T1000 (cell line): ENCODE data around the gene CTDSP2.
"Not testable (repeated sequence)": the region's sequence is repeated elsewhere in the genome, so short reads cannot be mapped to it uniquely, and the experiment has no call there.

Experiments
- DNase-seq: peaks from one replicate; lab custom pipeline; 2025; ENCODE audit warnings: mixed read lengths; lab: John Stamatoyannopoulos, UW

Gene CTDSP2

DNA sequence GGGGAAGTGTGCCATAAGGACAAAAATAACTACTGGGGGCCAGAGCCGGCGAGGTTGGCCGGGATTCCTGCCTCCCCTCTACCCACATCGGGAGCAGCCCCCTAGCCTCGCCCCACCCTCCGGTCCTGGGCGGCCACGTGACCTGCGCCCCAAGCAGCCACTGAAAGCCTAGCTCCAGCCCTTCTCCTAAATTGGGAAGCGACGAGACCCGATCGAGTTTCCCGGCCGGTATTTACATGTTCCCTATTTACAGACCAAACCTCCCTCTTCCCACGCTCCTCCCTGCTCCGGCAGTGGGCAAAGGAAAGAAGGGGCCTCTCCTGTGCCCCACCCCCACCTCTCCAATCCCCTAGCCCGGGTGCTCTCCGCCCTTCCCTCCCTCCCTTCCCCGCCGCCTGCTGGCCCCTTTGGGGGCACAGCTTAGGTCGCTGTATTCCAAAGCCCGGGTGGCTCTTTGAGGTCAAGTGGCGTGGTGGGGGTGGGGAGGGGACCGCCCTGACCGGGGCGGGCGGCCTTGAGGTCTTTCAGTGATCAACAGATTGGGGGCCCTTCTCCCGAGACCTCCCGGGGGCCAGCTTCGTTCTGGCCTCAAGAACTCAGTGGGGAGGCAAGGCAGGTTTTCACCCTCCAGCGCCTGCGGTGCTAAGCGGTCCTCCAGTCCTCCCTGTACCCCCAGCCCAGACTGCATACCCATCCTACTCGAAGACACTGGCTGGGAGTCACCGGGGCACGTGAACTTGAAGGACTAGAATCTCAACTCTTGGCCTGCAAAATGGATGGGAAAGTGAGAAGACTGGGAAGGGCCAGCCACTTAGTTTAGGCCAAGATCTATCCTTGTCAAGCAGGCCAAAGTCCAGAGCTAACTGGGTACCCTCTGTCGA, 6.3 kb upstream of the CTDSP2 start:
- no peak for DNase-seq

DNA sequence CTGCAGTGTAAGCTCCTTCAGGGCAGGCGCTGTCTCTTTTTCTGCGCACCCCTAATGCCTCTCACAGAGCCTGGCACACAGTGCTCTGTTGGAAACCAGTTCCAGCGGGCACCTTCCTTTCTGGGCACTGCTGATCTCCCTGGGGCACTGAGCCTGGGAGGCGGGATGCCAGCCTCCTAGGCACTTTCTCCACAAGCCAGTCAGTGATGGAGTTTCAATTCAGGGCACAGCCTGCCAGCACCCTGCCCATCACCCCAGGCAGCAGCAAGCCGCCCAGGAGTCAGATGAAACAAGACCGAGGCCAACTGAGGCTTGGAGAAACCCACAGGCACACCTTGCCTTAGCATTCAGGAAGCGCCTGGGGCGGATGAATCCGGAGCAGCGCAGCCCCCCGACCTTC, 5.7 kb upstream of the CTDSP2 start:
- no peak for DNase-seq

DNA sequence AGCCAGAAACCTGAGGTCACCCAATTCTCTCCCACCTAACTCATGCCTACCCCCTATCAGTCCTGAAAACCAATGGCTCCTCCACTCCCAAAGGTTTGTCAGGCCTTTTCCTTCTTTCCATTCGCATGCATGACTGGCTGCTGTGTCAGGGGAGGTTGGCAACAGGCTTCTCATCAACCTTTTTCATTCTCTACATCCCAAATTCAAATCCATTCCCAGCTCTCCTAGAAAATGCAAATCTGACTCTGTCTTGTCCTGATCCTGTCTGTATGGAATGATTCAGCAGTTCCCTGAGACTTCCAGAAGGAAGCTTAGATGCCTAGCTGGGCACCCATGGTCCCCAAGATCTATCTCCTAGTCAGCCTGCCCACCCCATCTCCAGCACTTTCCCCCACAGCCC, 5.0 kb upstream of the CTDSP2 start:
- DNase-seq = no peak

DNA sequence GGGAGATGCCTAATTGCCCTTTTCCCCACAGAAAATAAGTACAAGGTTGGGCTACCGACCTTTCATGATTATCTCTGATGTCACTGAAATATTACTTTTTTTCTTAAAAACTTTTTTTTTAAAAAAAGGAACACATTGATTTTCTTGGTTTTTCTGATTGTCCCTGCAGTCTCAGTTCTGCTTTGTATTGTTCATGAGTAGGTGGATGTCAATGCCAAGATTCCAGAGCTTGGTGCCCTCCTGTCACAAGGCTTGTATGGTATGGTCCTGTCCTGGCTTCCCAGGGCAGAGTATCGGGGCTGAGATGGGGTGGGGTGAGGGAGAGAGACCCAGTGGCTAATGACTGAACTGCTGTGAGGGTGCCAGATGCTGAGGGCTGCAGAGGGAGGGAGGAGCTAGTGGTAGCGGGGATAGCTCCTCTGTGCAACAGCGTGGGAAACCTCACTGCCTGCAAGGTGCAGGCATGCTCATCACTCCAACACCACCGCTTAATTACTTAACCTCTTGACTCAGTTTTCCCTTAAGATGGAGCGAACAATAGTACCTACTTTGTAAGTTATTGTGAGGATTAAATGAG, 4.4 kb upstream of the CTDSP2 start:
- DNase-seq = no peak

DNA sequence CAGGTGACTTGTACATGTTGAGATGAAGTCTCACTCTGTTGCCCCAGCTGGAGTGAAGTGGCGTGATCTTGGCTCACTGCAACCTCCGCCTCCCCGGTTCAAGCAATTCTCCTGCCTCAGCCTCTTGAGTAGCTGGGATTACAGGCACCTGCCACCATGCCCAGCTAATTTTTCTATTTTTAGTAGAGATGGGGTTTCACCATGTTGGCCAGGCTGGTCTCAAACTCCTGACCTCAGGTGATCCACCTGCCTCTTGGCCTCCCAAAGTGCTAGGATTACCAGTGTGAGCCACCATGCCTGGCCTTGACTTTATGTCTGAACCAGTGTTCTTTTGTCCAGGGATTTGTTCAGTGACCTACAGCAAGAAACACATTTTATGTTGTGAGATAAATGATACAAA, 2.9 kb upstream of the CTDSP2 start:
- DNase-seq = not testable (repeated sequence)

DNA sequence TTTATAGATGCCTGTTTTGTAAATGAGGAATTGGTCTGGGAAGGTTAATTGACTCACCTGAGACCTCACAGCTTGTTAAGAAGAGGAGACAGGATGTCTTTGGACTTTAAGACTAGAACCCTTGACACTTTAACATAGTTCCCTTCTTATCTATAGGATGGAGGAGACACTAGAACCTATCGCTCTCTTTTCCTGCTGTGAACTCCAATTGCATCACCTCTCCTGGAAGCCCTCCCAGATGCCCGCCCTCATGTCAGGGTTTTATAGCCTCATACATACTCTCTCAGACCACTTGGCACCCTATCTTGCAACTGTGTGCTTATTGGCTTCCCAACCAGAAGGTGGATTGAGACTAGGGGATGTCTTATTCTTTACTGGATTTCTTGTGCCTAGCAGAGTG, 2.5 kb upstream of the CTDSP2 start:
- no peak for DNase-seq

DNA sequence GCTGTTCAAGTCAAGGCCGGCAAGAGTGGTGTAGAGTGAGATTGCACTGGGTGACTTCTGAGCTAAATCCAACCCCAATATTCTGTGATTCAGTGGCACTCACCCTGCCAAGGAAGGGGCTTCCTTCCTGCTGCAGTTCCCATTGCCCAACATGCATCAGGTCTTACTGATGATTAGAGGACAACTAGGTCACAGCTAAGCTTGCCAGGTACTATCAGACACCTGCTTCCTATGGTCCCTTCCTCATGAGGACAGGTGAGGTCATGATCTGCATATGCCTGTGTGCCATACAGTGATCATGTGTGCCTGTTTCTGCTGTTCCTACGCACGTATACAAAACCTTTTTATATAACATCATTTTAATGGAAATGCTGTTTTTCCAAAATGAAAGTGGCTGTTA, 1.7 kb upstream of the CTDSP2 start:
- no peak for DNase-seq

DNA sequence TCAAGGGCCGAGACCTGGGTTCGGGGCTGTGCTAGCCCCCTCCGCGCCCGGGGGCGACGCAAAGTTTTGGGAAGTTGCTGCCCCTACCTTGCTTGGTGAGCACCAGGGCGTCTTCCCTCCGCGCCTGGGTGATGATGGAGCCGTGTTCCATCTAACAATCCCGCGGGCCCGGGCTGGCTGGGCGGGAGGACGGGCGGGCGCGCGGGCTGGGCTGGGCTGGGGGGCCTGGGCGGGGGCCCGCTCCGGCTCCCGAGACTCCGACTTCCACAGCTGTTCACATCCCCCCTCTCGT, 298 bp downstream of the CTDSP2 start:
- no peak for DNase-seq

DNA sequence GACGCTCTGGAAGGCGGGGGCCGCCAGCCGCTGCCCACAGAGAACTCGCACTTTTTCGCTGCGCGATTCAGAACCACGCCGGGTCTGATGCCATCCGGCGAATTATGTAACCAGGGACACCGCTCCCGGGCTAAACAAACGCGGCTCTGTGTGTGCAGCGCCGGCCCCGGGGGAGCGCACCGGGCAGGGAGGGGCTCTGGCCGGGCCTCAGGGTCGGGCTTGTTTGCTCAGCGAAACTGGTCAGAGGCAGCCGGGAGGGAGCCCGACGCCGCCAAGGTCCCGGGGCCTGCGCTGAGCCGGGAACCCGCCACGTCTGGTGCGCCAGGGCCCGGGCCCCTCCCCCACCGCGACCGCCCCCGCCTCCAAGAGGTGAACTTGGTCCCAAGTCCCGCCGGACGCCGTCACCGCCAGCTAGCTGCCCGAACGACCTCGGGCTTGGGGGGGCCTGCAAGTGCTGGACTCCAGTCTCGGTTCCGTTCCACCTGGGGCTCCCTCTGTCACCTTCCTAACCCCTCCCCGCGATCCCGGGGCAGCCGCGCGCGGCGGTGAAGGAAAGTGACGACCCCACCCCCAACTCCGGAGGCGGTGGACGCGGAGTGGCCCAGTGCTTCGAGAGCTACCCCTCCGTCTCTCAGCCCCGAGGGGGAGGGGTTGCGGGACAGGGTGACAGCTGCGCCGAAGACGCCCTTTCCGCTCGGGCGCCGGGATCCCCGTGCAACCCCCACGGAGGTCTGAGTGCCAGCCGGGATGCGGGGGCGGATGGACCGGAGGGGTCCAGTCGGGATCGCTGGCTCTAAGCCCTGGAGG, 848 bp downstream of the CTDSP2 start:
- no peak for DNase-seq

DNA sequence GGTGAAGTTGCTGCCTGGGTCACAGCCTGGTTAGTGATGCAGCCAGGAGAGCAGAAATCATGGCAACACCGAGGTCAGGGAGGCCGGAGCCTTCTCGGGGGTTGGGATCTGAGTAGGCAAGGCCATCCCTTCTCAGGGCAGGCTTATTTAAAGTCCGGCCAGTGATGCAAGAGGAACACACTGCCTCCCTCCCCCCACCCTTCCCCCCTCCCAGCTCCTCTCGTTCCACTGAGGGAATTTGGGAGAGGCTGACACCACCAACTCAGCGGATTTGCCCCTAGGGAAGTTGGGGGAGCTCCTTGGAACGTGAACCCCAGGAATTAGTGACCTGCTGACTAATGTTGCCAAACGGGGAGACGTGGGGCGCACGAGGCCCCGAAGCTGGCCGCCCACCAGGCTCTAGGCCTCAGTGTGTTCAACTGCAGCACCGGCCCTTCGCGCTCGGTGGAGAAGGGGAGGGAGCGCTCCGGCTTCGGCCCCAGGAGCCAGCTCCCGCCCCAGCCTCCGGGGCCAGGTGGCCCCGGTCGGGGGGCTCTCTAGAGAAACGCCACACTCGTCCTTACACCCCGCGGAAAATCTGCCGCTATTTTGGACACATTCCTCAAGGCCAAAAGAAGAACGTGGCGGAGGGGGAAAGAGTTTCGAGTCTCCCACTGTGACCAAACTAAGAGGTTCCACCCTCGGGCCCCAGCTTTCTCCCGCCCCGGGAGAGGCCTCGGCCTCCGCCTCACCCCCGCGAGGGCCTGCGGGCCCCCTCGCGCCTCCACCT, 1.6 kb downstream of the CTDSP2 start:
- no peak for DNase-seq

DNA sequence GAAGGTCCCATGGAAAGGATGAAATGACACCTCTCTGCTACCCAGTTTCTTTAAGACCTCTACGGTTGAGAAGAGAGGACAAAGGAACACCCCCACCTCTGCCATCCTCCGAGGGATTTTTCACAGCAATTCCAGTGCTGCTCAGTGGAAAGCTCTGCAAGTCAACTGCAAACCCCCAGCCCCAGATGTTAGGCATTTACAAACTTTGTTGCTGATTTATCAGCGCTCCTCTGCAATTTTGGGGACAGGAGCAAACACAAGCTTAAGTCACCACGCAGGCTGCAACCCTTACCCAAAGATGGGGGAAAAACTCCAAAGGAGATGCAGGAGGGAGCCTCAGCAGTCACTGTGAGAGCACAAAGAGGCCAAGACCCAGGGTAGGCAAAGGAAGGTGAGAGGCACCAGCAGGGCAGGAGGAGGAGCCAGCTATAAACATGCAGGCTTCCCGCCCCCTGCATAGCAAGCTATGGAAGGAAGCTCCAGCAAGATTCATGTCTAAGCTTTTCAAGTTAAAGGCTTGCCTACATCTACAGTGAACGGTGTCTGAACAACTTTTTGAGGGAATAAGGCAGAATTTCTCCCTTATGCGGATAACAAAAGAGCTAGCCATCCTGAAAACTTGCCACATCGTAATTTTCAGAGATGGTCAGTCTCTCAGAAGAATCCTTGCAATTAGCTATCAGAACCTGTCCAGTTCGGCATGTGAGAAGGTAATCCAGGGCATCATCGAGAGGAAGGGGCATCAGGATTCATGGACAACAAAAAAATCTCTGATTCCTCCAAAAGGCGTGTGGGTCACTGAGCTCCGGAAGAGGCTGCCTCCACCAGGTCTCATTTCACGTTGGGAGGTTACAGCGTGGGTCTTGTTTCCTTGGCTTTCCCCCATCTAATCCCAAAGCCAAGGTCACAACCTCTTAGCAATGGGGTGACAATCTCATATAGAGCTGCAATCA, 3.9 kb downstream of the CTDSP2 start:
- no peak for DNase-seq

DNA sequence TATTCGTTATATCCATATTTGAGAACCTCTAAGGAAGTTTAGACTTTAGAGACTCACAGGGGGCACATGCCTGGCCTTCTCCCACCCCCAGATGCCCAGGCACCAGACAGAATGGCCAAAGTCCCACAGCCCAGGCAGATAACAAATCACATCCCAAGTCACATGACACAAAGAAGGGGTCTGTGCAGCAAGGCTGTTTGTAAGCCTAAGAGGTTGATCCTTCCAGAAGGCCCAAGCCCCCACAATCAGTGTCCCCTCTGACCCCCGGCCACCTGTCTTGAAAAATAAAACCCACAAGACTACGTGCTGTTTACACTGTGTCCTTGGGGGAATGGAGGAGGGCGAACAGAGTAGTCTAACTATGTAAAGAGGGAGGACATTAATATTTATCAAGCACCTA, 5.1 kb downstream of the CTDSP2 start:
- no peak for DNase-seq

DNA sequence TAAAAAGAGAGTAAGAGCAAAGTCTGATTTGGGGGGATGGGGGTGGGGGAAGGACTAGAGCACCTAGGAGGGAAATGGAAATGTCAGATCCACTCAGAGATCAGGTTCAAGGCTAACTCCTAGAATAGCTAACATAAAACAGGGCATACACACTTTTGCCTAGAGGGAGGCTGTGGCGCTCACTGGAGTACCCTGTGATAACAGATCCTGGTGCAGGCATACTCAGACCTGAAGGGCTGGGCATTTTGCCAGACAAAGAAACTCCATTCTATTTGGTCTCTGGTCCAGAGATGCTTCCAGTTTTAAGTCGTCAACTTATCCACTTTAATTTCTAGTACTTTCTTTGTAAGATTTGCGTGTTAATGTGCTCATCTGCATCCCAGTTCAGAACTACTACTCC, 5.8 kb downstream of the CTDSP2 start:
- no peak for DNase-seq

DNA sequence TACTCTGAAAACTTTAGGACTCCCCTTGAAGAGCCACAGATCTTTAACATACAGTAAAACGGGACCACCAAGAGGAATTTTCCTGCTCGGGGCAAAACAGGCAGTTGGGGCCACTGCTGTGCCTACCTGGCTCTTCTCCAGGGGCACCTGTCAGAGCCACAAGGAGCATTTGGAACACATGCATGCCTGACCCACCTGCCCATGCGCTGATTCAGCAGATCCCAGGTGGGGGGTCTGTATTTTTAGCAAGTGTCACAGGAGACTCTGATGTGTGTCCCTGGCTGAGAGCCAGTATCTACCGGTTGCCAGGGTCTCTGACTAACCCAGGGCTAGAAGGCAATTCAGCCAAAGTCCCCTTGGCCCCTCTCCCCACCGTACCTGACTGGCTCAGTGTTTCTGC, 6.5 kb downstream of the CTDSP2 start:
- no peak for DNase-seq

DNA sequence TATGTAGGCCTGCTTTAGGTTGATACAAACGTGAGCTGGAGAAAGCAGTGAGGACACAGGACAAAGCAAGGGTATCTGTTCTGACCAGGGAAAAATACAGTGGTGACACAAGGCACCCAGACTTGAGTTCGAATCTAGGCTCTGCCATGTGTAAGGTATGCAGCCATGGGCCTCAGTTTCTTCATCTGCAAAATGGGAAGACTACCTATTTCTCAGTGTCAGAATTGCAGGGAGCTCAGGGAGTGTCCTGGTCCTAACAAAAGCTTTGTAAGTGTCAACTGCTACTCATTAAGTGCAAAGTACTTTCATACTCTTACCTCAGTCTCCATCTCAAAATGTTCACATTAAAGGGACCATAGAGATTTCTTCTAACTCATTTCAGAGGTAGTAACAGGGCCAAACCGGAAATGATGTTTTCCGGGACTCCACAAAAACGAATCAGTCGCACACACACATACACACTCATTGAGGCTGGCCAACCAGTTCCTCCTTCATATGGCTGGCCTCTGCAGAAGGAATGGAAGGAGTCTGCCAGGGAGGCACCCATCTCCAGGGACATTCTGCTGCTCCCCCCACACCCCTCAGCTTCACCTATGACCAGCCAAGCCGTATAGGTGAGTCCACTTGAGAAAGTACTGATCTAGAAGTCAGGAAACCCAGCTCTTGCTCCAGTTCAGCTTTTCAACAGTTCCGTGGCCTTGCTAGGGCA, 7.8 kb downstream of the CTDSP2 start:
- no peak for DNase-seq

DNA sequence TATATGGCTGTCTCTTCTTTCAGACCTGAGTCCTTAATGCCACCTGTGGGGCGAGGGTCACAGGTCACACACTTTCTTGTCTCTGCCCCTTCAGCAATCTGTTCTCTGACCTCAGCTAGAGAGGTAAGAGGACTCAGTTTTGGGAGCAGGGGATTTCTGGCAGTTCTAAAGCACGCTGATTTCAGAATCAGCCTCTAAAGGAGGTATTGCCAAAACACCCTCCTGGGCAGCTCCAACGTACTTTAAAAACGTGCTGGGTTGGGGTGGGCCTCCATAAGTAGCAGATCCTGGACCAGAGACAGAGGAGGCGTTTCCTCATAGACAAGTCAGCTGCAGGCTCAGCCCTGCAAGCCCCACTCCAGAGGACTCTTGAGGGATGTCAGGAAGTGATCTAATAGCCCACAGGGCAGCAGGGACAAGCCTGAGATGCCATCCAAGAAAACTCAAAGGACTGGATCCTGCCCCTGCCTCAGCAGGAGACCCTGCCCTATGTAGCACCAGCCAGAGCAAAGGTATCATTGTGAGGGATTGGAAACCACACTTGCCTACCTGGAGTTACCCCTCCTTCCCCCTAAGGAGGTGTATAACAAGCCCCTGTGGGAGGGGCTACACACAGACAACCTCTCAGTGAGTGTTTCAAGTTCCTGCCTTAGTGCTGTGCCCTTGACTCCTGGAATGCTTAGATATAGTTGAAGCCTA, 8.5 kb downstream of the CTDSP2 start:
- DNase-seq = no peak

DNA sequence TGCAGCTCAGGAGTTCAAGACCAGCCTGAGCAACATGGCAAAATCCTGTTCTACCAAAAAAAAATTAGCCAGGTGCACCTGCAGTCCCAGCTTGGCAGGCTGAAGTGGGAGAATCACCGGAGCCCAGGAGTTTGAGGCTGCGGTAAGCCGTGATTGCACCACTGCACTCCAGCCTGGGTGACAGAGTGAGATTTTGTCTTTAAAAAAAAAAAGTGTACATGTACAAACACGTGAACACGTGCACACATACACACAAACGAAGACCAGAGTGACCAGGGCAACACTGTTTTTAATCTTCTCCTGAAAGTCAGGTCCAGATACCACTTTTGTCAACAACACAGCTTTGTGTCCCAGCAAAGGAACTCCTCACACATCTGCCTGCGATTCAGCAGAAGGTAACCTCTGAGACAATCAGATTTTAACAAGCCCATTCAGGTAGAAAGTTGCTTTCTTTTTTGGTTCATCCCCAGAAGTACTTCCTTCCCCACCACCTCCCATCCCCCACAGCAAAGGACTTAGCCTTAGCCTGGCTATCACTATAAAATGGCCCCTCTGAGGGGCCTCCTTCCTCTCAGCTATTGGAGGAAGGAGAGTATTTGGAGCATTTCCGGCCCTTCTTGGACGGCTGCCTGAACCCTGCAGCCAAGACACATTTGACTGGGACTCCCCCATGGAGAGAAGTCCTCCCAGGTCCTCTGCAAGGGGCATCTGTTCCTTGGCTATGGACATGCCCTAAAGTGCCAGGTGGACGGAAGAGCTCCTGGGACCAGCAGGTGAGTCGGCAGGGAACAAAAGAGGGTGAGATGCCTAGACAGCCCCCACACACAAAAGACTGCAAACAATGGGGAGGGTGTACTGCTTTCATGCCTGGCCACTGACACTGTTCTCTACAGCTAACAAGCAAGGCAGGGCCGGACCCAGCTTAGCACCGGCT, 9.8 kb downstream of the CTDSP2 start:
- DNase-seq = no peak

DNA sequence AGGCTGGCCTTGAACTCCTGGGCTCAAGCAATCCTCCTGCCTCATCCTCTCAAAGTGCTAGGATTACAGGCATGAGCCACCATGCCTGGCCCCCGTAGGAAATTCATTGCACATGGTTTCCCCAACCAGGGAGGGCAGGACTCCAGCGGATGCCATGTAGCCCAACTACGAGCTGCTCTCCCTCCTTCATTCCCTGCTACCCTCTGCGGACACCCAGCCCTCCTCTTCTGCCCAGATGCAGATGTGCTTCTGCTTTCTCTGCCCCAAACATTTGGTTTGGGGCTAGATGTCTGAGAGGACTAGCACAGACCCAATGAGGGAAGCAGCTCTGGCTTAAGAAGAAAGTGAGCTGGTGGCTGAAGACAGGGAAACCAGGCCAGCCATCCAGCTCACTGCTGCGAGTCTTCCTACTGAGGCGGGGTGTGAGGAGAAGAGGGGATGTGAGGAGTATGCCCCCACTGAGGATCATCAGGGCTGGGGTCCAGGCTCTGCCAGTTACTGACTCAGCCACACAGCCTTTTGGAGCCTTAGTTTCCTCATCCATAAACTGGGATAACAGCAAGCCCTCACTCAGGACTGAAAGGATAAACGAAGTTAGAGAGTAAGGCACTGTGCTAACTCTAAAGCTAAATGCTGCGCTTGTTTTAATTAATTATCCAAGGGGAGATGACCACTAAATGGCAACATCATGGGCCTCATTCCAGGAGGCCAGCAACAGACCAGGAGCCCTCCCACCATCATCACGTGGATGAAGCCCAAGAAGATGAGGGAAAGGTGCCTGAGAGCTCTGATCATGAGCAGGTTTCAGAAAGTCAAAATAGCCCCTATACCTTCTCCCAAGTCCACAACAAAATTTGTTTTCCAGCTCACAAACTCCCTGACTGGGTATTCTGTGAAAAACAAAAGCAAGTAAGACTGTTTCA, 10.9 kb downstream of the CTDSP2 start:
- no peak for DNase-seq
